WI38 (cell line): ENCODE results near the gene RNF217.

ENCODE experiments used
- H3K4me3 ChIP-seq: 2 replicates; pipeline ENCODE4 v1.5.1; 2011; ENCODE audit warnings: low read depth, mild to moderate bottlenecking, control low read depth, low read length
- CTCF ChIP-seq: IDR thresholded peaks from 2 replicates; pipeline ENCODE4 v1.5.1; 2012; ENCODE audit warnings: low read depth, mild to moderate bottlenecking, control low read depth, low read length

The RNF217 gene

GRCh38 chr6:125083684-125083990, 121.4 kb downstream of the RNF217 start:
- TF ChIP-seq CTCF, result no peak
- H3K4me3 ChIP-seq, result no peak overlapping the region

GRCh38 chr6:125086716-125087115, 124.5 kb downstream of the RNF217 start:
- no peak overlapping the region for H3K4me3 ChIP-seq
- no peak for TF ChIP-seq CTCF

- no peak overlapping the region for H3K4me3 ChIP-seq
- no peak for TF ChIP-seq CTCF
Measured at GRCh38 chr6:125088963-125089362, 126.7 kb downstream of the RNF217 start.

GRCh38 chr6:125094563-125094962, 132.3 kb downstream of the RNF217 start:
- TF ChIP-seq CTCF, result no peak

GRCh38 chr6:125095580-125096301, 133.5 kb downstream of the RNF217 start:
- TF ChIP-seq CTCF, result no peak

More at GRCh38 chr6:125094563-125094962, 132.3 kb downstream of the RNF217 start:
- no peak overlapping the region for H3K4me3 ChIP-seq

GRCh38 chr6:125097186-125097585, 134.9 kb downstream of the RNF217 start:
- no peak for TF ChIP-seq CTCF
- H3K4me3 ChIP-seq, result no peak overlapping the region

More at GRCh38 chr6:125095580-125096301, 133.5 kb downstream of the RNF217 start:
- H3K4me3 ChIP-seq, result no peak overlapping the region

- no peak for TF ChIP-seq CTCF
- no peak overlapping the region for H3K4me3 ChIP-seq
Measured at GRCh38 chr6:125098253-125098652, 136.0 kb downstream of the RNF217 start.
